ENCODE measurements around the gene VSTM4.

VSTM4 gene

DNA sequence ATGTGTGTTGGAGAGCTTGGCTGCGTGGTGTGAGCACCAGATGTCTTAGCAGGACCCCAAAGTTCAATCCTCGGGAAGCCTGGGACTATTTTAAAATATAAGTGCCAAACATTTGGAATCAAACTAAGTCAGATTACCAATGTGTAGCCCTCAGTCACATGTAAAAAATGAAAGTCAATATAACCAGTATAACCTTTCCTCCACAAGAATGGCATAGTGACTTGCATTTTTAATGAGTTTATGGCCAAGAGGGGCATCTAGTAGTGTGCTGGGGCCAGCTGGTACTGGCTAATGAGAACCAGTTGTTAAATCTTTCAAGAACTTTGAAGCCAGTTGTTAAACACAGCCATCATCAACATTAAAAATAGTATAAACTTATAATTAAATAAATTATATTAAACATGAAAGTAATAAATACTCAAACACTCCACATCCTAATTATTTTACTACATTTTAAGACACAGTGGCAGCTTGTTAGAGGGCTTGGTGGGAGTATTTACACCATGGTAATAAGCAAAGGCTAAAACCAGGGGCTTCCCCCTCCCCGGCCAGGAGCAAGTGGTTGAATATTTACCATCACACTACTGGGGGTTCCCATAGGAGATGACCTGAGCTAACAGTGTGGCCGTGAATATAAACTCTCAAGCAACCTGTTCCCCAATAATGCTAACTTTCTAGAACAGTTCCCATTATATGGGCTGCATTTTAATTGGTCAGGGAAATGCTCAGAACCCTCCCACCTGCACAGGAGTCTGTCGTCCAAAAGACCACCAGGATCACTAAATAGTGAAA is 26.4 kb upstream of the VSTM4 start:
- no peak for DNase-seq

DNA sequence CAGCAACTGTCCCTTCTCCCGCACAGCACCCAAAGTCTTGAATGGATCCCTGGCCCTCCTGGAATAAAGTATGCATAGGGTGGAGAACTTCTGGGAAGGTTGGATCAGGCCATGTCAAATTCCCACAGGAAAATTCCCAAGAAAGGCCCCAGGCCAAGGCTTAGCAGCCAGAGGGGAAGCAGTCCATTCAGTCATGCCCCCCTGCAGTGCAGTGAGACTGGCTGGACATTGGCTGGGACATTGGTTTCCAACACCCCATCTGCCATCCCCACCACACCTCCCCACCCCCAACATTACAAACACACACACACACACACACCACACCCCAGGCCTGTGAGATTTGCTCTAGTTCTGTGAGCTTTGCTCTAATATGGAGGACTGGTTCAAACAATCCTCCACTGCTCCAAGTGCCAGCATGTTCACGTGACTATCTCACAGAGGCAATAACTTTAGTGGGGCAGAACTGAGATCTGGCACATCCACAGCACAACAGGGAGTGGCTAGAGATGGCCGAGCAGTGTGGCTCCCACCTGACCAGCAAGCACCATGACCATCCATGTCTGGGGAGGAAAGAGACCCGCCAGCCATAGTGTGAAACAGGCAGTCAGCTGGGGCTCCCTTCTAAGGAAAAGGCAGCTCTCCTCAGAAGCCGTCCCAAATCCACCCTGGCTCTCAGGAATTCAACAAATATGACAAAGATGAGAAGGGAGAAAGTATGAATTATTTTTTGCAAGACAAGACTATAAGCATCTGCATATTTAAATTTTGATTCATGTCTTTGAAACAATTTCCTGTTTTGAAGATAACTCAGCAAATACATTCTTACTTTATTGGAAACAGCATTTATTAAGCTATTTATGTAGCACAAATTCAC is 25.2 kb upstream of the VSTM4 start:
- DNase-seq, result no peak

DNA sequence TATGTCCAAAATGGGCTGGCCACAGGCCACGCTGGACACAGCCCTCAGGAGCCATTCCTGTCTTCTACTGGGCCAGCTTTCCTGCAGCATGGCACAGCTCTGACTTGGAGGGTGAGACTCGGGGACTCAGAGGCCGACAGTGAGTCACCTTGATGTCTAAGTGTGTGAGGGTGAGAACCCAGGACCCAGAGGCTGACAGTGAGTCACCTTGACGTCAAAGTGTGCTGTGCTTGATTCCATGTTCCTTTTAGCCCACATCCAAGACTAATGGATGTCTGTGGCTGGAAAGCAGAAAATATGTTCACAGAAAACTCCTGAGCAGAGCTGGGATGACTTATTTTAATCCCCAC is 24.5 kb upstream of the VSTM4 start:
- DNase-seq, result no peak

DNA sequence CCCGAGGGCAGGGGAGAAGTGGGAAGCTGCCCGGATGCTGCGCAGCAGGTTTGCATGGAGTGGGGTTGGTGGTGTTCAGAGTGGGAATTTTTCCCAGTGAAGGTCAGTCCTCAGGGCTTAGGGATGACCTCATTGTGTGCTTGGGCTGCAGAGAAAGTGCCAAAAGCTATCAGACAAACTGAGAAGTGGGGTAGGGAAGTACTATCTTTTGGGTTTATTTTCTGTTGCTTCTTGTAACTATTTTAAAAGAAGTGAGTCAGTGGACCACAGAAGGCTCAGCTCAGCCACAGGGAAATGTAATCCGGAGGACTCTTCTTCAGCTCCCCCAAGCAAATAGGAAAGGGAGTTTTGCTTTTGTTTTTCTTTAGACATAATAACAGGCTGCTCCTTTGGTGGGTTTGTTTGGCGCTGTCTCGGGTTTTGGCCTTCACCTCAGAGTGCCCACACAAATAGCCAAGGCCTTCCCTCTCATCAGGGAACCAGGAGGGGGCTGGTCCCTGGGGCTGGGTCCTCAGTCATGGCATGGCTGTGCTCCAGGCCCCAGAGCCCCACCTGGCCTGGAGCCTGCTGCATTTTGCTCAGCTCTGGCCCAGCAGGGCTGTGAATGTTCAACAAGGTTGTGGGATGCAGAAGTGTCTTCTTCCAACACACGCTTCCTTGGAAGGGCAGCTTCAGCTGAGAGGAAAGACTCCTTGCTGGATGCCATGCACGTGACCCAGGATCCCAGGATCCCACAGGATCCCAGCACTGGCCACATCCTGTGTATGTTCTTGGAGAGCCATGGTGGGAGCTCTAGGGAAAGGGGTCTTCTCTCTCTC is 23.9 kb upstream of the VSTM4 start:
- DNase-seq, result no peak

DNA sequence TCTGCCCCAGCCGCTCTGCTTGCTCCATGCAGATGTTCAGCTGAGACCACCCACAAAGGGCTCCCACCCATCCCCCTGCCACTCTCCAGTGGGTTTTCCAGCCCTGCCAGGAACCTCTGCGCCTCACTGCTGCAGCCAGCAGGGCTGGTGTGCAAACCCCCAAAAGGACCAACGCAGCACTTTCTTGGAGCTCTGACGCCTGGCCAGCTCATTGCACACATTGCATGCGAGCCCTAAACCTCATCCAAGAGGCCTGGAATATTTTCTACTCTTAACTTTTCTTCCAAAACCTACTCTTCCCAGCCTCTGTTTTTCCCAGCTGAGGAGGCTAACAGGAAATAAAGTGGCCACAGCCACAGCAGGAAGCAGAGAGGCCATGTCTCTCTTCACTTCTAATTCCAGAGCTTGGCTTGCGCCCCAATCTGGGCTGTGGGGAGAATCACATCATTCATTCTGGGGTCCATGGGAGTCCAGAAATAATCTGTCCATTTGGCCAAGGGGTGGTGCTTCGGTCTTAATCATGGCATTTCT is 23.1 kb upstream of the VSTM4 start:
- no peak for DNase-seq

DNA sequence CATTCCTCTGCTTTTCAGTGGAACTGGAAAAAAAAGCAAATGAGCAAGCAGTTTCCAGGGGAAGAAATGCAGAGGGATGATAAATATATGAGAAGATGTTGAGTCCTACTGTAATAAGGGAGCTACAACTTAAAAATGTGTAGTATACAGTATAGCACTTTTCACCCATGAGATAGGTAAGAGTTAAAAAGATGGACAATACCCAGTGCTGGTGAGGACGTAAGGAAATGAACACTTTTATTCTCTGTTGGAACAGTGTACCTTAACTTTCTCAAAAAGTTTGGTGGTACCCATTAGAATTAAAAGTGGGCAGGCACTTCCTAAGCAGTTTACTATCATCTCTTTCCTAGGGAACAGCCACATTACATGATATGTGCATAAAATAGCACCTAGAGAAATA is 21.2 kb upstream of the VSTM4 start:
- DNase-seq, result no peak

DNA sequence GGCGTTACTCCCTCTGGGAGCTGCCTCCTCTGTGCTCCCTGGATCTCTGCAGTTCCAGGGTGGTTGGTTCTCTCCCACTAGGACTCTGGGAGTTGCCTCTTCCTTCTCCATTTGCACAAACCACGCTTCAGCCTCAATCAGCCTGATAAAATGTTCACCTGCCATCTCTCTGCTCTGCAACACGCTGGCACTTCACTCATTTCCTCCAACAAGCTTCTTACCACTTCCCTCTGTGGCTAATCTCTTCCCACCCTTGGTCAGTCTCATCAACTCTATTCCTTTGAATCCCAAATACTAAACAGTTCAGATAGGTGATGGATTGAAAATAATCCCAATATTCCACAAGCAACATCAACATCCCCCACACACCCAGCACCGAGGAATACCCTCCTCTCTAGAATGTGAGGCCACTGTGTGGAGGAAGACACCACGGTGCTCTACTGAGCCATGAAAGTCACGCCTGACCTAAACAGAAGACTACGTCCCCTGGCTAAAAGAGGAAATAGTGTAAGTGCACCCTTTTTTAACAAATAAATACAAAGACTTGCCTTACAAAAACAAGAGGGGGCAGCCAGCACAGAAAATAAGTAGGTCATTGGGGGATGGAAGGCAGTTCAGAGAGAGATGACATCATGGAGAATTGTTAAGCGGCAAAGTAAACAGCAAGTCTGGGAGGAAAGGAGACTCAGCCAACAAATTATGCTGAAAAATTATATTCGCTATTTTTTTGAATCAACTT is 20.4 kb upstream of the VSTM4 start:
- no peak for DNase-seq

DNA sequence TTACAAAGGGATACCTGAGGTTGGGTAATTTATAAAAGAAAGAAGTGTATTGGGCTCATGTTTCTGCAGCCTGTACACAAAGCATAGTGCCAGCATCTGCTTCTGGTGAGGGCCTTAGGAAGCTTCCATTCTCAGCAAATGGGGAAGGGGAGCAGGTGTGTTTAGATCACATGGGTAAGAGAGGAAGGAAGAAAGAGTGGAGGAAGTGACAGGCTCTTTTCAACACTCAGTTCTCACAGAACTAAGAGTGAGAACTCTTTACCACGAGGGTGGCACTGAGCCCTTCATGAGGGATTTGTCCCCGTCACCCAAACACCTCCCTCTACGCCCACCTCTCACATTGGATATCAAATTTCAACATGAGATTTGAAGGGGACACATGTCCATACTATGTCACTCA is 19.0 kb upstream of the VSTM4 start:
- DNase-seq, result no peak

DNA sequence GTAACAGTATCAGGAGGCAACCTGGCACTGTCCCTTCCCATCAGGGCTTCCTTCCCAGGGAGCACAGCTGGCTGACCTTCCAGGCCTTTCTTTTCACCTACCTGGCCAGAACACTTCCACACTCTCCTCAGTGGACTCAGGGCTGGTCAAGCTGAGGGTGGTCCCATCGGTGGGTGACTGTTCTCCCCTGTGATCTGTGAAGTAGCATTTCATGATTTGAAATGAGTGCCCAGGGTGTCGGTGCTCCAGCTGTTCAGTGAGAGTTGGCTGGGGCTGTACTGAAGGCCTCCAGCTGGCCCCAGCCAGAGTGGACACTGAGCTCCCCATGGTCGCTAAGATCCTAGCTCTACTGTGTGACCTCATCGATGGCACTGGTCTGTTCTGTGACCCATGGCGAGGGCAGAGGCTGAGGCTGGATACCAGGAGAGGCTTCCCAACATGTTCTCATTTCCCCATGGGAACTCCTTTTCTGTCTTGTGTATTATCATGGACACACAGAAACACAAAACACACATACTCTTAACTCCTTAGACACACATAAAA is 18.5 kb upstream of the VSTM4 start, which contains the start of gene FAM170B:
Gene FAM170B (minus strand): TSS at position 316 of the 543 bp plus-strand sequence. CDS start 103 bp downstream, at position 213.
- DNase-seq, result no peak

DNA sequence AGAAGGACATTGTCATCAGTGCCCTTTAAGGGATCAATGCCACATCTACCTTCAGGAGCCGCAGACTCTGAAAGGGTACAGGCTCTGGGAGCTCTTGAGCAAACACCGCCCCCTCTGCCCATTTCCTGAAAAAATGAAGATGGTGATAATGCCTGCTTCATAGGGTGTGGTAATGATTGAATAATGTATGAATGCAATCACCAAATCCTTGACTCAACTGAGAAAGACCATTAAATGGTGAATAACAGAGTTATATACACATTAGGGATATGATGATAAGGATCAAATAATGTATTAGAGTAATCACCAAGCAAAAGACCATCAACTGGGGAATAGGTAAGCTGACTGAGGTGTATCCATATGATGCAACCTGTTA is 17.0 kb upstream of the VSTM4 start:
- no peak for DNase-seq

DNA sequence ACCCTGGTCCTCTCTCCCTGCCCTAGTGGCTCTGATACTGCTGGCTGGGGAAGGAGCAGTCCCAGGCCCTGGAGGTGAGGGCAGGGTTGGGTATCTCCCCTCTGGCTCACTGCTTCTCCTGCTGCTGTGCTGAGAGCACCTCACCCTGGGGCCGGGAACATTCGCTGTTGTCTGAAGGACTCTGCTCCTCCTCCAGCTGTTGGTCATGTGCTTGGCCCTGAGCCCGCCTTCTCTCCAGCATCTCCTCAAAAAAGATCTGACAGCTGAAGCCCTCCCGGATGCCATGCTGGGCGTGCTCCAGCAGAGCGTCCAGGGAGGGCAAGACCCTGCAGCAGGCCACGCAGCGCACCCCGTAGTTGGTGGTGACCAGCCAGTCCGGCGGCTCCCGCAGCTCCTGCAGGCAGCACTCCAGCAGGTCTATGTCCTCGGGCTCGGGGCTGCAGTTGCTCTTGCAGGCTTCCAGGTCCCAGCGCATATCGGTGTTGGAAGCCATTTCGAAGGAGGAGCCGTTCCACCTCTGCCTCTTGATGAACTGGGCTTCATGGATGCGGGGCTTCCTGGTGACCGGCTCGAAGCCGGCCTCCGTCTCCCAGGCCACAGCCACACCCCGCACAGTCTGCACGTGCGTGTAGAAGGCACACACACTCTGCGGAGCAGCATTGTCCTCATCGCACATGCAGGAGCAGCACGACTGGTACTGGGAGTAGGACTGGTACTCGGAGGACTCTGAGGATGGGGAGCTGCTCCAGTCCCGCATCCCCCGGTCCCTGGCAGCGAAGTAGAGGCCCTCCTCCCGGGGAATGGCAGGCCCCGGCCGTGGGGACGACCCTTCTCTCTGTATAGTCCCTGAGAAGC is 16.4 kb upstream of the VSTM4 start:
- no peak for DNase-seq

DNA sequence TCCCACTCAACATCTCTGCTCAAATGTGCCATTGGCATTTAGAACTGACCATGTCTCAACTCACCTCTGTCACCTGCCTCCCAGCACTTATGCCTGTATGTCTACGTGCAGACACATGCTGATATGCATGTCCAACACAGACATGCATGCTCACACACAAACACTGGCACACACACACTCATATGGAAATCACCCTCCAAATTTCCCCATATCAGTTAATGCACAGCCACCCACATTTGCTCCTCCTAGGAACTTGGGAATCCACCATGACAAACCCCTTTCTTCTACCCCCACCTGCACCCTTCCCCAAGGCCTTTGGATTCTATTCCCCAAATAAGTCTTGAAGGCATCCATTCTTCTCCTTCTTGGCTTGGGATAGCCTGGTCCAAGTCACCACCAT is 14.1 kb upstream of the VSTM4 start:
- no peak for DNase-seq

DNA sequence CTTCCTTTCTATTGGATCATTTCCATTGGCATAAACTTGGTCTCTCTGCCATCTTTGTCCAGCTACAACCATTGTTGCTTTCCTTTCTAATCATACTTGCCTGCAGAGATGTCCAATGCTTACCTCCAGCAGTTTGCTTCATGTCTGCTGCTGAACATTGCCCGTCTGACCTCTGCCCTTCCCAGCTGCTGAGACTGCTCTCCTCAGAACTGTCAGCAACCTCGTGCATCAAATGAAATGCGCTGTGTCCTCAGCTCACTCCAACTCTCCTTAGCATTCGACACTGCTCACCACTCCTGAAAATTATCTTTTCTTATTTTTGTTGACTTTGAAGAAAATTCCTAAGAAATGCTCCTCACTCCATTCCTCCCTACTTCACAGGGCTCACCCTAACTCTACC is 13.5 kb upstream of the VSTM4 start:
- no peak for DNase-seq

DNA sequence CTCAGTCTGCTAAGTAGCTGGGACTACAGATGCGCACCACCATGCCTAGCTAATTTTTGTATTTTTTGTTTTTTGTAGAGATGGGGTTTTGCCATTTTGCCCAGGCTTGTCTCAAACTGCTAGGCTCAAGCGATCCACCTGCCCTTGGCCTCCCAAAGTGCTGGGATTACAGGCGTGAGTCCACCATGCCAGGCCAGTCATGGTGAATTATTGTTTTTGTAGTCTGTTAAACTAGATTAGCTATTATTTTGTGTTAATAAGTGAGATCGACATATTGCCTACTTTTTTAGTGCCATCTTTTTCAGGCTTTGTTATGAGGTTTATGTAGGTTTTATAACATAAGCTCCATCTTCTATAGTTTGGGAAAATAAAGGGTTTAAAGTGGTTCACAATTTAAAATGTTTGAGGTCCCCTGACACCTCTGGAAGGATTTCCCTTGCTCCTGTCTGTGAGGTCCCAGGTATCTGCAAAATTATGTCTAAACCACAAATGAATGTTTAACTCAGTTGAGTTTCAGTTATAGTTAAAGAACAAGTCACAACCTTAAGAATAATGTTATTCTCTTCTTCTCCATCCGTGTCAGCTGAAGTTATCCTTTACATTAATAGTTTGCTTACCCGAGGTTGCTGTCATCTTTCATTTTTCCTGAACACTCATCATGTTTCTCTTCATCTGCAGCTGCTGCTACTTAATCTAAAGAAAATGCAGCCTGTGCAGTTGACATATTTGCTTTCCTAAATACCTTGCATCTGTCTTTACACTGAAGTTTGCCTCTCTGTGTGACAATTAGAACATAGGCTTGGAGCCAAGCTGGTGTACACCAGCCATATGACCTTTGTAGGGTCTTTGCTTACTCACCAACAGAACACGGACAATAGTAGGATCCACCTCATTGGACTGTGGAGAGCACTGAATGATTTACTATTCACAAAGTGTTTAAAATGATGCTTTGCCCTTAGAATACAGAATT is 8.9 kb upstream of the VSTM4 start:
- DNase-seq, result no peak

DNA sequence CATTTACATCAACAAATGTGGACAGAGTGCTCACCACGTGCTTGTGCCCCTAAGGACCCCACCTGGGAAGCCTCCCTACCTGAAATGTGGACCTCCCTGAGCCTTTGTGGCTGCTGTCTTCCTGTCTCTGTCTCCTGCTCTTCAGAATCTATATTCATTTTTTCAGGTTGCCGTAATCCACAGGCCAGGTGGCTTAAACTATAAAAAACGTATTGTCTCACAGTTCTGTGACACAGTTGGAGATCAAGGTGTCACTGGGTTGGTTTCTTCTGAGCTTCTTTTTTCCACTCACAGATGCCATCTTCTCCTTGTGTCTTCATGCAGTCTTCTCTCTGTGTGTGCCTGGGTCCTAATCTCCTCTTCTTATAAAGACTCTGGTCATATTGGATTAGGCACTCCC is 5.6 kb upstream of the VSTM4 start:
- no peak for DNase-seq

DNA sequence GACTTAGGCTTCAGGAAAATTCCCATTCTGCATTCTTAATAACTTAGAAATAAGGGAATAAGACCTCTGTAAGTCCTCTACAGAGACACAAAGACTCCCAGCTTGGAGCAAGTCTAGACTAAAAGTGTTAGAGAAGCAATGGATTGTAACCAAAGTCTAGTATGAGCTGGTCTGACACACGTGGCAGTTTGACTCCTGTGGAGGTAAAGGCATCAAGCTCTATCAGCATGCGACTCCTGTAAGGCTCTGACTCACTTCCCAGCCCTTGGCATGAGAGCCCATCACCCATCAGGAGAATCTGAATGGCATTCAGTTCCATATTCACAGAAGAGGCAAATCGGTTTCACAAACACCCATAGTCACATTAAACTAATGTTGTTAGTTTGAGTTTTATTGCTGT is 4.4 kb upstream of the VSTM4 start:
- DNase-seq, result no peak

DNA sequence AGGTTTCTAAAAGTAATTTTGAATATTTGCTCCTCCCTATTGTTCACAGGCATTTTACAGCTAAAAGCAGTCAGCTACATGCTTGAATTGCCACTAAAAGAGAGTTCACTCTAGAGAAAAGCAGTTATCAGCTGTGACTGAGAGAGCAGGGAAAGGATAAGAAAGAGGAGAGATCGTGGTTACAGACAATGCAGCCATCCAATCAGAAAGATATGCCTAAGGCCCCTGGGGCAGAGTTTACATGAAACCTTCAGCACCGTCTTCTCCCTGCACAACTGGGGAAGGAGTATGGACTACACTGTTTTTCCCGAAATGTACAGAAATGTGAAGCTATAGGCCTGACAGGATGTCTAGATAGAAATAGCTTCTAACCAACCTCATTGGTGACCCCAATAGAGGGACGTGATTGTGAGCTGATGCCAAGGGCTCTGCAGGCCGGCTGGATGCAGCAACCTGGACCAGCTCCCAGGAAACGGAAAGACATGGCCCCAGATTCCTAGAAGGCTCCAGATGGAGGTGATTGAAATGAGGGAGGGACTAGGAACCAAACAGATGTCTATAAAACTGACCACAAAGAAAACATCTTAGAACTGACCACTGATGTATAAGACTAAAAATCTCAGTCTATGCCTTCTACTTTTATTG is 3.2 kb upstream of the VSTM4 start:
- DNase-seq, result no peak

DNA sequence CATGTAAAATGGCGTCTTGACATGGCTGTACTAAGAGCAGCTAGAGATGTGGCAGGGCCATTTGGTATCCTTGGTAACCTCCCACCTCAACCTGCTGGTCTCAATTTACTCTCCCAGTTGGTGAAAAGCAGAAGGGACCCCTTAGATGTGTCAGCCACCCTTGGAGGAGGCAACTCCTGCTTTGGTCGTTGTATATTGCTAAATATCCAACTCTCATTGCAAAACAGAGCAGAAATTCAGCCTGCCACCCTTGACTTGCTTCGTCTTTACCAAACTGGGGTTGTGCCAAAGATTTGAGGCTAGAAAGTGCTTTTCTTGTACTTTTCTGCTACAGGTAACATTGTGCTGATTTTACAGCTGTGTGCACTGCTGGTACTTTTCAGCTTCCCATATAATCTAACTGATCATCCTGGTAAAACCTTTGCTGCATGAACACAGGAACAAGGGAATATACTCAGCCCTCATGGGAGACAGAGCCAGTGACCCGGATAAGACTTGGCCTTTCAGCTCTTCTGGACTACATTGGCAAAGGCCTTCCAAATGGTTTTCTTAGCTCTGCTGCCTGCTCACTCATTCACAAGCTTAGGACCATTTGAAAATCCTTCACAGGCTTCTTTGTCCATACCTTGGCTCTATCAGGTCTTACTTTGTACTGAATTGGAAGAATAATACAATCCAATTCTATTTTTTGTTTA is 2.2 kb upstream of the VSTM4 start:
- no peak for DNase-seq
